ENCODE results near the gene CHST8.

DNA sequence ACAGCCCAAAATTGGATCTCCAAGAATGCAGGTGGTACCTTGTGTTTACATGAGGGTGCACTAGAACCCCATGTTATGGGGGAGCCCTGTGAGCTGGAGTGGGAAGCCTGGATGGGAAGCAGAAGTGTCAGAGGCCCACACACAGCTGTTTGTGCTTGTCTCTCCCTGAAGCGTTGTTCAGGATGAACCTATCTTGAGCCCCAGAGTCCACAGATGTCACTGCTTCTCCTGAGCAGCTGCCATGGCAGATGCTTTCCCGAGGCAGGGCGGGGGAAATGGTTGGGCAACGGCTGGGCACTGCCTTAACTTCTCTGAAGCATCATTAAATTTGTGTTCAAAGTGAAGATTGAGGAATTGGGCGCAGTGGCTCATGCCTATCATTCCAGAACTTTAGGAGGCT is 17.1 kb upstream of the CHST8 start:
- TF ChIP-seq, protein P1, sequence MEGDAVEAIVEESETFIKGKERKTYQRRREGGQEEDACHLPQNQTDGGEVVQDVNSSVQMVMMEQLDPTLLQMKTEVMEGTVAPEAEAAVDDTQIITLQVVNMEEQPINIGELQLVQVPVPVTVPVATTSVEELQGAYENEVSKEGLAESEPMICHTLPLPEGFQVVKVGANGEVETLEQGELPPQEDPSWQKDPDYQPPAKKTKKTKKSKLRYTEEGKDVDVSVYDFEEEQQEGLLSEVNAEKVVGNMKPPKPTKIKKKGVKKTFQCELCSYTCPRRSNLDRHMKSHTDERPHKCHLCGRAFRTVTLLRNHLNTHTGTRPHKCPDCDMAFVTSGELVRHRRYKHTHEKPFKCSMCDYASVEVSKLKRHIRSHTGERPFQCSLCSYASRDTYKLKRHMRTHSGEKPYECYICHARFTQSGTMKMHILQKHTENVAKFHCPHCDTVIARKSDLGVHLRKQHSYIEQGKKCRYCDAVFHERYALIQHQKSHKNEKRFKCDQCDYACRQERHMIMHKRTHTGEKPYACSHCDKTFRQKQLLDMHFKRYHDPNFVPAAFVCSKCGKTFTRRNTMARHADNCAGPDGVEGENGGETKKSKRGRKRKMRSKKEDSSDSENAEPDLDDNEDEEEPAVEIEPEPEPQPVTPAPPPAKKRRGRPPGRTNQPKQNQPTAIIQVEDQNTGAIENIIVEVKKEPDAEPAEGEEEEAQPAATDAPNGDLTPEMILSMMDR (IDR thresholded peaks at IDR 0.05) = no peak
- TF ChIP-seq EP300 (IDR thresholded peaks at IDR 0.05) (no peak), POLR2A (IDR thresholded peaks at IDR 0.05) (no peak)
